IMR-90 (cell line): ENCODE data around the gene C14orf39.

Experiments
- BHLHE40 ChIP-seq: fragments of 150-350 bp; IDR thresholded peaks from 2 replicates; pipeline ENCODE4 v1.6.1; 2016; ENCODE audit warnings: mild to moderate bottlenecking, low read depth, low read length
- CEBPB ChIP-seq: IDR thresholded peaks from 2 replicates; pipeline ENCODE4 v1.6.1; 2012; ENCODE audit warnings: low read depth, low read length, improper control_type of control experiment
- CTCF ChIP-seq: conservative IDR thresholded peaks from 2 replicates; pipeline ENCODE4 v1.5.1; 2012; ENCODE audit warnings: mild to moderate bottlenecking, low read depth, low read length, improper control_type of control experiment
- FOS ChIP-seq: fragments of 150-350 bp; IDR thresholded peaks from 2 replicates; pipeline ENCODE4 v1.6.1; 2016; ENCODE audit warnings: low read depth, low read length
- NFE2L2 ChIP-seq: fragments of 150-350 bp; IDR thresholded peaks from 2 replicates; pipeline ENCODE4 v1.6.1; 2016; ENCODE audit warnings: low read depth, mild to moderate bottlenecking, low read length
- POLR2A ChIP-seq: IDR thresholded peaks from 2 replicates; pipeline ENCODE4 v1.6.1; 2012; ENCODE audit warnings: mild to moderate bottlenecking, low read depth, low read length
- RAD21 ChIP-seq: IDR thresholded peaks from 2 replicates; pipeline ENCODE4 v1.6.1; 2012; ENCODE audit warnings: low read length, improper control_type of control experiment
- RCOR1 ChIP-seq: IDR thresholded peaks from 2 replicates; pipeline ENCODE4 v1.6.1; 2012; ENCODE audit warnings: mild to moderate bottlenecking, low read length, improper control_type of control experiment; ENCODE audit not compliant: insufficient replicate concordance
- RFX5 ChIP-seq: IDR thresholded peaks from 2 replicates; pipeline ENCODE4 v1.8.0; 2012; ENCODE audit warnings: low read depth, mild to moderate bottlenecking, low read length, moderate library complexity
- SMC3 ChIP-seq: fragments of 150-350 bp; IDR thresholded peaks from 2 replicates; pipeline ENCODE4 v1.6.1; 2016; ENCODE audit warnings: low read depth, mild to moderate bottlenecking, antibody characterized with exemption, low read length, moderate library complexity
- USF2 ChIP-seq: fragments of 150-350 bp; IDR thresholded peaks from 2 replicates; pipeline ENCODE4 v1.6.1; 2017; ENCODE audit warnings: mild to moderate bottlenecking, antibody characterized with exemption, low read length, low read depth

- TF ChIP-seq CTCF (no peak), POLR2A (no peak), CEBPB (no peak), RFX5 (no peak), FOS (no peak), SMC3 (no peak), RAD21 (no peak), RCOR1 (no peak), USF2 (no peak), BHLHE40 (no peak), NFE2L2 (no peak)
Observed at GRCh38 chr14:60515511-60516289, 29.8 kb upstream of the C14orf39 start.
